ENCODE results near the gene TAMM41.

DNA sequence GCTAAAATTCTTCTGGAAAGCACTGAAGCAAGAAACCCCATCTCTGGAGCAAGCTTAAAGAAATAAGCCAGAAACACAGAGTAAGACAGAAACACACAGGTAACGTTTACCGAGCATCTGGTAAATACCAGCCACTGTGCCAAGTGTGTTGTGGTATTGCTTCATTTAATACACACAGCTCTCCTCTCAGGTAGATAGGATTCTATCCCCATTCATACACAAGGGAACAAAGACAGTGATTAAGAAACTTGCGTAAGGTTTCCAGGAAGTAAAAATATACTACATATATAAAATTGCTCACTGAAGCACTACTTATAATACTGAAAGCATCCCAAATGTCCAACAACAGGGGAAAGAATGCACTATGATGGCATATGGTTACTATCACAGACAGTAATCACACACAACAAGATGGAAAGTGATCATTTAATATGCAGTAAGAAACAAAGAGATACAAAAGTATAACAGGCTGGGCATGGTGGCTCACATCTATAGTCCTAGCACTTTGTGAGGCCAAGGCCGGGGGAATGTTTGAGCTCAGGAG is 27.5 kb downstream of the TAMM41 start:
- TF ChIP-seq, protein P1, sequence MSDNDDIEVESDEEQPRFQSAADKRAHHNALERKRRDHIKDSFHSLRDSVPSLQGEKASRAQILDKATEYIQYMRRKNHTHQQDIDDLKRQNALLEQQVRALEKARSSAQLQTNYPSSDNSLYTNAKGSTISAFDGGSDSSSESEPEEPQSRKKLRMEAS (IDR thresholded peaks at IDR 0.05): no peak
- TF ChIP-seq EP300 (IDR thresholded peaks at IDR 0.05; ENCODE audit: borderline replicate concordance): no peak
- TF ChIP-seq, protein P2, sequence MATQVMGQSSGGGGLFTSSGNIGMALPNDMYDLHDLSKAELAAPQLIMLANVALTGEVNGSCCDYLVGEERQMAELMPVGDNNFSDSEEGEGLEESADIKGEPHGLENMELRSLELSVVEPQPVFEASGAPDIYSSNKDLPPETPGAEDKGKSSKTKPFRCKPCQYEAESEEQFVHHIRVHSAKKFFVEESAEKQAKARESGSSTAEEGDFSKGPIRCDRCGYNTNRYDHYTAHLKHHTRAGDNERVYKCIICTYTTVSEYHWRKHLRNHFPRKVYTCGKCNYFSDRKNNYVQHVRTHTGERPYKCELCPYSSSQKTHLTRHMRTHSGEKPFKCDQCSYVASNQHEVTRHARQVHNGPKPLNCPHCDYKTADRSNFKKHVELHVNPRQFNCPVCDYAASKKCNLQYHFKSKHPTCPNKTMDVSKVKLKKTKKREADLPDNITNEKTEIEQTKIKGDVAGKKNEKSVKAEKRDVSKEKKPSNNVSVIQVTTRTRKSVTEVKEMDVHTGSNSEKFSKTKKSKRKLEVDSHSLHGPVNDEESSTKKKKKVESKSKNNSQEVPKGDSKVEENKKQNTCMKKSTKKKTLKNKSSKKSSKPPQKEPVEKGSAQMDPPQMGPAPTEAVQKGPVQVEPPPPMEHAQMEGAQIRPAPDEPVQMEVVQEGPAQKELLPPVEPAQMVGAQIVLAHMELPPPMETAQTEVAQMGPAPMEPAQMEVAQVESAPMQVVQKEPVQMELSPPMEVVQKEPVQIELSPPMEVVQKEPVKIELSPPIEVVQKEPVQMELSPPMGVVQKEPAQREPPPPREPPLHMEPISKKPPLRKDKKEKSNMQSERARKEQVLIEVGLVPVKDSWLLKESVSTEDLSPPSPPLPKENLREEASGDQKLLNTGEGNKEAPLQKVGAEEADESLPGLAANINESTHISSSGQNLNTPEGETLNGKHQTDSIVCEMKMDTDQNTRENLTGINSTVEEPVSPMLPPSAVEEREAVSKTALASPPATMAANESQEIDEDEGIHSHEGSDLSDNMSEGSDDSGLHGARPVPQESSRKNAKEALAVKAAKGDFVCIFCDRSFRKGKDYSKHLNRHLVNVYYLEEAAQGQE (IDR thresholded peaks at IDR 0.05; ENCODE audit: low read depth): no peak
- TF ChIP-seq FOXM1 (IDR thresholded peaks at IDR 0.05; ENCODE audit: borderline replicate concordance, low read depth): no peak
